H1 (cell line): ENCODE results near the gene LRP1-AS.

Experiments used
- ASH2L ChIP-seq: fragments of 200-600, 300-600 bp; sonication (generic); IDR thresholded peaks from one replicate; pipeline ENCODE4 v1.7.1; 2017; ENCODE audit warnings: low read length
- ATF2 ChIP-seq: IDR thresholded peaks from 2 replicates; pipeline ENCODE4 v1.6.1; 2012; ENCODE audit warnings: low read length, inconsistent platforms
- ATF3 ChIP-seq: IDR thresholded peaks from 2 replicates; pipeline ENCODE4 v1.6.1; 2011; ENCODE audit warnings: low read depth, mild to moderate bottlenecking, low read length; ENCODE audit not compliant: insufficient read depth
- CEBPB ChIP-seq: IDR thresholded peaks from 2 replicates; pipeline ENCODE4 v1.6.1; 2012; ENCODE audit warnings: low read depth, low read length
- CHD1 ChIP-seq: IDR thresholded peaks from 2 replicates; pipeline ENCODE4 v1.6.1; 2012; ENCODE audit warnings: low read depth, low read length, improper control_type of control experiment
- CHD2 ChIP-seq: IDR thresholded peaks from 2 replicates; pipeline ENCODE4 v1.6.1; 2012; ENCODE audit warnings: low read length, improper control_type of control experiment
- CREB1 ChIP-seq: IDR thresholded peaks from 2 replicates; pipeline ENCODE4 v1.6.1; 2012; ENCODE audit warnings: inconsistent platforms
- EP300 ChIP-seq, 2 experiments: IDR thresholded peaks; 1 replicate in 1 of 2; 2 replicates in 1 of 2; pipeline ENCODE4 v1.6.1; 2011 to 2012; ENCODE audit warnings: low read depth in 2 of 2, low read length in 2 of 2, mild to moderate bottlenecking in 2 of 2, borderline replicate concordance in 1 of 2, inconsistent platforms in 1 of 2, moderate library complexity in 1 of 2
- EZH2 ChIP-seq: fragments of 200-600 bp; sonication (generic); IDR thresholded peaks from 2 replicates; pipeline ENCODE4 v1.7.1; 2012; ENCODE audit warnings: low read depth, mild to moderate bottlenecking, moderate library complexity, low read length, inconsistent platforms; ENCODE audit not compliant: severe bottlenecking
- MAX ChIP-seq: IDR thresholded peaks from 2 replicates; pipeline ENCODE4 v1.6.1; 2012; ENCODE audit warnings: inconsistent platforms
- POLR2A ChIP-seq, 2 experiments: IDR thresholded peaks; 1 replicate in 1 of 2; 2 replicates in 1 of 2; pipeline ENCODE4 v1.6.1; 2011; ENCODE audit warnings: low read depth in 2 of 2, low read length in 2 of 2, mild to moderate bottlenecking in 2 of 2; ENCODE audit errors: control extremely low read depth in 1 of 2
- RFX5 ChIP-seq: IDR thresholded peaks from 2 replicates; pipeline ENCODE4 v1.6.1; 2011; ENCODE audit warnings: low read depth, low read length, improper control_type of control experiment, borderline replicate concordance
- SUZ12 ChIP-seq: fragments of 200-600 bp; sonication (generic); IDR thresholded peaks from 2 replicates; pipeline ENCODE4 v1.6.1; 2012; ENCODE audit warnings: mild to moderate bottlenecking, inconsistent platforms, low read length, moderate library complexity, mixed read lengths
- TF ChIP-seq, protein P1 (sequence below), 3 experiments: IDR thresholded peaks; 1 replicate in 2 of 3; 2 replicates in 1 of 3; pipeline versions ENCODE4 v1.5.1 to v1.6.1; 2011; ENCODE audit warnings: low read length in 3 of 3, mild to moderate bottlenecking in 3 of 3, inconsistent platforms in 2 of 3, low read depth in 1 of 3, moderate library complexity in 1 of 3; ENCODE audit not compliant: insufficient read depth in 1 of 3; ENCODE audit errors: control extremely low read depth in 1 of 3

DNA sequence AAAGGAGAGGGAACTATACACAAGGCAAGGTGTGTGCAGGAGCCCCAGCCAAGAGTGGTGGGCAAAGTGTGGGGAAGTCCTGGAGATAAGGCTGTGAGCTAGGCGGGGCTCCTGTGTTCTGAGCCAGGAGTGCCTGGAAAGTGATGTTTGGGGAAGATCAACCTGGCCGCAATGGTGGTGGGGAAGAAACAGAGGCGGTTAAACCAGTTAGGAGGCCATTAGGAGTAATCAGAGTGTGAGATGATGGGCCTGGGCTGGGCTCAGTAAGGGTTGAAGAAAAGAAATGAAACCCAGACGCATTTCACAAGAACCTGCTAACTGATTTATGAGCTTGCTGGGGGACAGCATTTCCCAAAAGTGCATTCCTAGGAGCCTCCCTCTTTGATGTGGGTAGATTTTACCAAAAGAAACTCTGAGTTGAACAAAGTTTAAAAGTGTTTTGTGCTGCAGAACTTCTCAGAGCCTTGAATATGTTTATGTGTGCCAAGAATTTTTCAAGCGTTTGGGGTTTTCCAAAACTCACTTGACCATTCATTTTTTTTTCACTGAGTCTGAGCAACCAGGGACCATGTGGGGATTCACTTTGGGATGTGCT lies 34.2 kb upstream of the LRP1-AS start:
- TF ChIP-seq, protein P1, sequence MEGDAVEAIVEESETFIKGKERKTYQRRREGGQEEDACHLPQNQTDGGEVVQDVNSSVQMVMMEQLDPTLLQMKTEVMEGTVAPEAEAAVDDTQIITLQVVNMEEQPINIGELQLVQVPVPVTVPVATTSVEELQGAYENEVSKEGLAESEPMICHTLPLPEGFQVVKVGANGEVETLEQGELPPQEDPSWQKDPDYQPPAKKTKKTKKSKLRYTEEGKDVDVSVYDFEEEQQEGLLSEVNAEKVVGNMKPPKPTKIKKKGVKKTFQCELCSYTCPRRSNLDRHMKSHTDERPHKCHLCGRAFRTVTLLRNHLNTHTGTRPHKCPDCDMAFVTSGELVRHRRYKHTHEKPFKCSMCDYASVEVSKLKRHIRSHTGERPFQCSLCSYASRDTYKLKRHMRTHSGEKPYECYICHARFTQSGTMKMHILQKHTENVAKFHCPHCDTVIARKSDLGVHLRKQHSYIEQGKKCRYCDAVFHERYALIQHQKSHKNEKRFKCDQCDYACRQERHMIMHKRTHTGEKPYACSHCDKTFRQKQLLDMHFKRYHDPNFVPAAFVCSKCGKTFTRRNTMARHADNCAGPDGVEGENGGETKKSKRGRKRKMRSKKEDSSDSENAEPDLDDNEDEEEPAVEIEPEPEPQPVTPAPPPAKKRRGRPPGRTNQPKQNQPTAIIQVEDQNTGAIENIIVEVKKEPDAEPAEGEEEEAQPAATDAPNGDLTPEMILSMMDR (IDR thresholded peaks at IDR 0.05; ENCODE audit: control extremely low read depth in 1 of 3, insufficient read depth in 1 of 3, low read depth in 1 of 3, low read length in 3 of 3): no peak
- TF ChIP-seq EZH2: no peak
- TF ChIP-seq ATF3: no peak
- TF ChIP-seq MAX: no peak
- no peak for TF ChIP-seq CHD1
- no peak for TF ChIP-seq EP300 (IDR thresholded peaks at IDR 0.05; ENCODE audit: borderline replicate concordance in 1 of 2, low read depth in 2 of 2, low read length in 2 of 2)
- no peak for TF ChIP-seq CREB1
- TF ChIP-seq SUZ12: no peak
- TF ChIP-seq RFX5: no peak
- no peak for TF ChIP-seq ASH2L
- TF ChIP-seq ATF2: no peak
- TF ChIP-seq POLR2A (IDR thresholded peaks at IDR 0.05; ENCODE audit: control extremely low read depth in 1 of 2, low read depth in 2 of 2, low read length in 2 of 2): no peak
- TF ChIP-seq CHD2: no peak
- TF ChIP-seq CEBPB: no peak
